NK-92 treated with Interleukin-12 subunit alpha and Interleukin-12 subunit beta, amount 100 ng/mL, for 24 hours (cell line): ENCODE data around the gene TMED4.

Source experiments
- DNase-seq: peaks from one replicate; lab custom pipeline; 2025; lab: John Stamatoyannopoulos, UW

TMED4 gene

DNA sequence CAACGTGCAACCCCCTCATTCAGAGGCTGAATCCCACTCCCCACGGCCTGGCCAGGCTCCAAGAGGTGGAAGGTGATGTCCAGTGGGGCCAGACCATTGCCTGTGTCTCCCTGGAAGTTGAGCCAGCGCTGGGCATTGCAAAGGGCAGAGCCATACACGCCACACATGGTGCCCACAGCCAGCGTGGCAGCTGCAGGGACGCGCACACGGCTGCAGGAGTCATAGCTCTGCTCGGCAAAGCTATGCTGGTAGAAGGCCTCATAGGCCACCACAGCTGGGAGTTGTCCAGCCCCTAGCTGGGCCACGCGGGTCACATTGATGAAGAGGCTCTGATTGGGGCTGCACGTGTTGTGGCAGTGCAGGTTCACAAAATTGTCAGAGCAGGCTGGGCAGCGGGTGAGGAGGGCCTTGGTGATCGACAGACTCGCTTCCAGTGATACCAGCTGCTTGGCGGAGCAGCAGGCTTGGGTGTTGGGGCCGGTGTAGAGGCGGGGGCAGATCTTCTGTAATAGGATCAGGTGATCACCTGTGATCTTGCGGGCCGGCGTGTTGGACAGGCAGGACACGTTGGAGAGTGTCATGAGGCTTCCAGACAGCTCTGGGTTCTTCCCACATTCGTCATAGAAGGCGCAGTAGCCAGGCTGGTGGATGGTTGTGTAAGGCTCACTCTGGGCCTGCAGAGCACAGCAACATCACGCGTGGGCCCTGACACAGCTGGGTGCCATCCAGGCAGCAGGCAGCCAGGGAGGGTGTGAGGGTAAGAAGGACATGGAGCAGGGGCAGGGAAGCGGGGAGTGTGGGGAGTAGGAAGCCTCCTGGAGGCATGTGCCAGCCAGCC, 42.1 kb downstream of the TMED4 start:
- DNase-seq: no peak

DNA sequence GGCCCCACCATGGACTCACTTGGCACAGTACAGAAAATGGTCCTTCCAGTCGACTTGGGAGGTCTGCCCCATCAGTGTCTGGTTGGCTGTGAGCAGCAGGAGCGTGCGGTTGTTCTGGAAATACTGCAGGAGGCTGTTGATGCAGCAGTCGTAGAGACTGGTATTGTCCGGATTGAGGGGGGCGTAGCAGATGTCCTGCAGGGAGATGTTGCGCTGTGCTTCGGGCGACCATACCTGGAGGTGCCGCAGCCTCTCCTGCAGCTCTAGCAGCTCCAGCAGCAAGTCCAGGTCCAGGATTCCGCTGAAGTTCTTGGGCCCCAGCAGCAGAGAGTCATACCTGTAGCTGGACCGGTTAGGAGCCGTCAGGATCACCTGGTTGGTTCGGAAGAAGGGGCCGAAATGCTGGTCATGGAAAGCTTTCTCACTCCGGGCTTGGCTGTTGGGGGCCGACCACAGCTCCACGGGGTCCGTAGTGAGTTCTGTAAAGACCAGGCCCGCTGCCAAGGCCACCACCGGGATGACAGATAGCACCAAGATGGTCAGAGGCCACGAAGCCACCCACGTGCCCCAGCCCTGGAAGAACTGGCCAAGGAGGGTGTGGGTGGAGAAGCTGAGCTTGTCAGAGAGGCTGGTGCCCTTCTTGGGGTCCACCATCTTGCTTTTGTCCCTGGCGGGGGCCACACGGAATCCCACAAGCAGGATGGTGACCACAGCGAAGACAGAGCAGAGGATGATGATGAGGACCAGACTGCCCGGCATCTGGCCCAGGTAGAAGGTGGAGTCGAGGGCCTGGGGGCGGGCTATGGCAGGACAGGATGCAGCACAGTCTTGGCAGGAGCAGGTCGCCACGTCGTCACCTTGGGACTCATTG, 43.0 kb downstream of the TMED4 start:
- DNase-seq: no peak

DNA sequence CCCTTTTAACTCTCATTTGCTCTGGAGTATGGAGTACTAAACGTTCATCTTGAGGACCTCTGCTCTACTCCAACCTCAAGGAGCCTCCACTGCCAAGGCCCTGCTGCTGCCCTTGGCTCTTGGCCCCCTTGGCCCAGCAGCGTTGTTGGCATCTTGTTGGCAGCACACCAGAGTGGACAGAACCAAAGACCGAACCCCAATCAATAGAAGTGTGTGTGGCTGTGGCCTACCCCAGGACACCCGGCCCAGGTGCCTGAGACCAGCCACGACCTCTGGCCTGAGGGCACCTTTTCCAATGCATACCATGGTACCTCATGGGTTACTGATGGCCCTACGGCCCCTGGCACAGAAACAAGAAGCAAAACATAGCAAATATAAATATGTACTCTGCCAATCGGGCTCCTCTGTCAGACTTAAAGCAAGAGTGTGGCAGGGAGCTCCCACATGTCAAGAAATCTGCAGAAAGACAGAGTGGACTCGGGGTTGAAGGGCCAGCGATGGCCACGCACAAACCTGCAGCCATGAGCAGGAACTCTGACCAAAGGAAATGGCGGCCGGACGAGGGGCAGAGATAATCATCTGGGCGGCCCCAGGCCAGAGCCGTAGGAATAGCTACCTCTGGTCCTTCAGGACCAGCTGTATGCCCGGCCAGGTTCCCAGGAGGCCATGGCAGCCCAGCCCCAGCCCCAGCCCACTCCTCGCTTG, 43.8 kb downstream of the TMED4 start:
- DNase-seq: no peak

DNA sequence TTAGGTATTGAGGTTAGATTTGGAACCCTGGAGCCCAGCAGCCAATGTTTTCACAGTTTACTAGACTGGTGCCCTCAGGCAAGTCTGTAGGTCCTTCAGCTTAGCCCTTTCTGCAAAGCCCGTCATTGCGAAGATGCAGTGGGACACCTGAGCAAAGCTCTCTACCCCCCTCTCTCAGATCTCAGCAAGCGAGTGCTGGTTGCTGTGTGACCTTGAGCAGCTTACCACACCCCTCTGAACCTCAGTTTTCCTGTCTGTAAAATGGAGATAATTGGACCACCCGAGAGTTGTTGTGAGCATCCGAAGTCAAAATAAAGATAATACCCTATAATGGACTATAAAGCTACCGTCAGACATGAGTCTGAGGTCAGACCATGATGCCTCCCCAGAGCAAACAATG, 44.6 kb downstream of the TMED4 start:
- no peak for DNase-seq

DNA sequence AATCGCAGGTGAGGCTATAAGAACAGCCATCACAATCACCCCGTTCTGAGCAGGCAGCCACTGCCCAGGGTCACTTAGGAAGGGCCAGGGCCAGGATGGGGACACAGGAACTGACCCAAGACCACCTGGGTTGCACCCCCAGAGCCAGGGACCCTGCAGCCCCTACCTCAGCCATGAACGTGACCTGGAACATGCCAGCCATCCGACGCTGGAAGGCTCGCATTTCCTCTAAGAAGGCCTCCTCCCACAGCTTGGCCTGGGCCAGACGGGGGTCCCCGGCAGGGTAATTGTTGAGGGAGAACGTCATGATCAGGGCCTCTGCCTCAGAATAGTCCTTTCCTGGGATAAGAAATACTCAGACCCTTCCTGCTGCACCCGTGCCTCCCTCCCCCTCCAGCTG, 45.9 kb downstream of the TMED4 start:
- DNase-seq: no peak

GRCh38 chr7:44535348-44536064, 46.5 kb downstream of the TMED4 start:
- DNase-seq: no peak

DNA sequence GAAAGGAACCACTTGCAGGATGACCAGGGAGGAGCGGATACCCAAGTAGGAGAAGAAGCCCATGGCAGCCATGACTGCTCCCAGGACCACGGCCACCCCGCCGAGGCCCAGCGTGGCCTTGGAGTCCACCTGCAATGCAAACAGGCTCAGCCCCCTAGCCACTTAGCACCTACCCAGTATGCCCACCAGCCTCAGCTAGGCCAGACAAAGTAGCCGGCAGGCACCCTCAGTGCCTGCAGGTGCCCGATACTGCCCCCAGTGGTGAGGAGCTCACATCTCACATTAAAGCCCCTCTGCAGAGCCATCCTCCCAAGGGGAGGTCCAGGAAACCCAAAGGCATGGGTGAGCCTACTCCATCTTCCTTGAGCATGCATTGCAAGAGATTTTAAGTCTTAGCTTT, 47.5 kb downstream of the TMED4 start:
- no peak for DNase-seq

- no peak for DNase-seq
These were observed 47.9 kb downstream of the TMED4 start for GRCh38 chr7:44534087-44534486.

GRCh38 chr7:44533301-44534055, 48.6 kb downstream of the TMED4 start:
- no peak for DNase-seq

DNA sequence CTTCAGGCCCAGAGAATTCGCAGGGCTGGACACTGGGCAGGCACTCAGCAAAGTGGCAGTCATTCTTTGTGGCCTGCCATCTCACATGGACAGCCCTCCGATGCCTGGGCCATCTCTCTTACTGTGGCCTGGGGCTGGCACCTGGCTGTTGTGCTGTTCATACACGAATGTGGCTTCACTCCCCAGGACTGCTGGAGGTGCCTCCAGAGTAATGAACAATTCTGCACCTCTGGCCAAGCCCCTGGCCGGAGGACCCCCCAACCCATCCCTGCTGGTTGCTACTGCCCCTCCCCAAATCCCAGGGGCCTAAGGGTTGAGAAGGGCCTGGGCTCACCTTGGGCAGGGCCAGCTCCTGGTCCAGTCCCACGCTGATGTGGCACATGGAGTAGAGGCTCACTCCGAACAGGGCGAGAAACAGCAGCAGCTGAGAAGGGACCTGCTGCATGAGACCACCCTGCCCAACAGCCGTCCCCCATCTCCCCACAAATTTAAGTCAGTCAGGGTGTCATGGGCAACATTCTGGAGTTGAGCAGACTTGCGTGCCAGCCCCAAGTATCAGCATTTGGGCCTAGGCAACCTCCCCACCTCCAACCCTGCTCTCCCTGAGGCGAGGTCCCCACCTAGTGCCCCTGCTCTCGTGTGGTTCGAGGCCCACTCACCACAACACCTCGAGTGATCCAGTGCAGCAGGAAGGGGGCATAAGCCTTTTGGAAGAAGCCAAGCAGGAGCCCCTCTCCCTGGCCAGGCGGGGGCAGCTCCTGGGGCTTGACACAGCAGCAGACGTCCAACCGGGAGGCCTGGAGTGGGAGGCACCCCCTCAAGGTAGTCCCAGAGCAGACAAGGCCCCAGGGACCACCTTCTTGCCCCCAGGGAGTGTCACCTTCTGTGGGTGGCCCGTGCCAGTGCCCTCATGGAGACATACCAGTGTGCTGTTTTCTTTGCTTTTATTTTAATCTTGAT, 50.3 kb downstream of the TMED4 start:
- no peak for DNase-seq

GRCh38 chr7:44530990-44531389, 51.0 kb downstream of the TMED4 start:
- no peak for DNase-seq
